Measurements from ENCODE around the gene RERE.
"Not testable (repeated sequence)": the region's sequence is repeated elsewhere in the genome, so short reads cannot be mapped to it uniquely, and the experiment has no call there.

Gene RERE

DNA sequence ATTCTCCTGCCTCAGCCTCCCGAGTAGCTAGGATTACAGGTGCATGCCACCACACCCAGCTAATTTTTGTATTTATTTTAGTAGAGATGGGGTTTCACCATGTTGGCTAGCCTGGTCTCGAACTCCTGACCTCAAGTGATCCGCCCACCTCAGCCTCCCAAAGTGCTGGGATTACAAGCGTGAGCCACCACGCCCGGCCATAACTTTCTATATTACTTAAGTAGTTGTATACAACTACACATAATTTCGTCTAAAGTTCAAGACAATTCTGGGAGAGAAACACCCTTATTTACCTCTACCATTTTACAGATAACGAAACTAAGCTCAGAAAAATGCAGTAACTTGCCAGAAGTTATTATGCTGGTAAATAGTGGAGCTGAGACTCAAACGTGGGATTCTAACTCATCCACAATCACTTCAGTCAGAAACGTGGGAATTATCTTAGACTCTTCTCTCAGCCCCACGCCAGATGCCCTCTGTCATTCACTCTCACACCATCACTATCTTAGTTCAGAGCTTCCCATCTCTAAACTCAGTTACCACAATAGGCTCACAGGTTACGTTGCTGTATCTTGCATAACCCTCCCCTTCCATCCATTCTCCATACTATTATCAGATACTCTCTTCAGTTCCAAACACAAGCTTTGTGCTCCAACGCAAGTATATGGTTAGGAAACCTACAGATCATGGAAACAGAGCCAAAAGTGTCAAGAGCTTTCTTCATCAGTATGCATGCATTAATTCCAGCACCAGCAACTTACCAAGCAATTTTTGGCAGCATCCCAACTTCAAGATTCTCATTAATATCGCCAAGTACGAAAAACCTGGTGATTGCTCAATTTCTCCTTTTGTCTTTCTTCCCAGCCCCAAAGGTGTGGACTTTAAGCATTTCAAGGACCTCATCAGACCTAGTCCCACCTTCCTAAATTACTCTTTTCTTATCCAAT is 69.3 kb downstream of the RERE start:
- DNase-seq, result no peak

DNA sequence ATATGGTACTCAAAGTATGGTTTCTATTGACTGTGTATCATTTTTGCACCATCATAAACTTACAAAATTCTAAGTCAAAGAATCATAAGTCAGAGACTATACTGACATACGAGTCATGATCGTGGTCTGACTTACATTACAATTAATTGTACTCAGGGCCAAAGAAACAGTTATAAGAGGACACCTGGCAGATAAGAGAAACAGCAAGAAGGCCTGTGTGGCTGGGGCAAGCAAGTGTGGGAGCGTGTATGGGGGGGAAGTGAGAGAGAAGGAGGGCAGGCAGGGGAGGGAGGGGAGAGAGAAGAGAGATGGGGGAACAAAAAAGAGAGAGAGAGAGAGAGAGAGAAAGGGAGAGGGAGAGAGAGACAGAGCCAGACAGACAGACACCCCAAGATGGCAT is 70.9 kb downstream of the RERE start:
- no peak for DNase-seq

DNA sequence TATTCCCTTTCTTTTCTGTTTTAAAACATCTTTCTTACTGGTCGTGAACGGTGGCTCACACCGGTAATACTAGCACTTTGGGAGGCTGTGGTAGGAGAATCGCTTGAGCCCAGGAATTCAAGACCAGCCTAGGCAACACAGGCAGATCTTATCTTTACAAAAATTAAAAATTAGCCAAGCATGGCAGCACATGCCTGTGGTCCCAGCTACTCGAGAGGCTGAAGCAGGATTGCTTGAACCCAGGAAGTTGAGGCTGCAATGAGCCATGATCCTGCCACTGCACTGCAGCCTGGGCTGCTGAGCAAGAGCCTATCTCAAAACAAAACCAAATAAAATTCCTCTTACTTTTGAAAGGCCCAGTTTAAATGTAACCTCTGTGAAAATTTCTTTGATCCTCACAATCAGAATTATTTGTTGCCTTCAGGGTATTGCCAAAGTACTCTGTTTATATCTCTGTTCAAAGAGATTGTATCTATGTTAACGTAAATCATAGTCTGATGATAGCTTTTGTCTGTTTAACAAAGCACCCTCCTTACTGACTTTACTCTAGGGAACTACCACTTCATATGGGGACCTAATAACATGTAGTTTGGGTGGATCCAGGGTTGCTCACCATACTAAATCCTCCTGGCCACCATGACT is 71.6 kb downstream of the RERE start:
- no peak for DNase-seq

GRCh38 chr1:8745346-8745745 is 72.1 kb downstream of the RERE start:
- no peak for DNase-seq

DNA sequence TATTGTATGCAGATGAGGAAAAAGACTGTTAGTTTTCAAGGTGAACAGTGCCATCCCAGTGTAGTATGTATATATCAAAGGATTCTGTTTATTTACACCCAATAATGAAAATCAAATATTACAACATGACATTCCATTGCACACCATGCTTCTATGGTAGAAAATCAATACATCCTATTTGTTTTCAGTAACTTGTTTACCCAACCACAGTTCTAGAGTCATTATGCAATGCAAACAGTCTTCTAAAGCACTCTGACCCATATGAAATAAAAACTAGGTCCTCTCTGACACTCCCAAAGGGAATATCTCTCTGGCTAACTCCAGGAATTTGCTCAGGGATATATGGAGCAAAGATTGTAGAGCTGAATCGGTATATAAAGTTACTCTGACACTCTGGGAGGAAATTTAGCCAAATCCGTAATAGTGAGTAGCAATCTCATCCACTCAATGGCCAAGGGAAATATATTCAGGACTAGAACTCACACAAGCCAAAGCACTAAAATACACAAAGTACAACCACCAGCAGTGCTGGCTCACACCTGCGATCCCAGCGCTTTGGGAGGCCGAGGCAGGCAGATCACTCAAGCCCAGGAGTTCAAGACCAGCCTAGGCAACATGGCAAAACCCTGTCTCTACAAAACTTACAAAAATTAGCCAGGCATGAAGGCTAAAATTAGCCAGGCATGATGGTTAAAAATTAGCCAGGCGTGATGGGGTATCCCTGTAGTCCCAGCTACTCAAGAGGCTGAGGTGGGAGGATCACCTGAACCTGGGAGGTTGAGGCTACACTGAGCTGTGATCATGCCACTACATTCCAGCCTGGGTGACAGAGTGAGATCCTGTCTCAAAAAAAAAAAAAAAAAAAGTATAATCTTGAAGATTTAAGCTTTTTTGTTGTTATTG is 75.2 kb downstream of the RERE start:
- no peak for DNase-seq

DNA sequence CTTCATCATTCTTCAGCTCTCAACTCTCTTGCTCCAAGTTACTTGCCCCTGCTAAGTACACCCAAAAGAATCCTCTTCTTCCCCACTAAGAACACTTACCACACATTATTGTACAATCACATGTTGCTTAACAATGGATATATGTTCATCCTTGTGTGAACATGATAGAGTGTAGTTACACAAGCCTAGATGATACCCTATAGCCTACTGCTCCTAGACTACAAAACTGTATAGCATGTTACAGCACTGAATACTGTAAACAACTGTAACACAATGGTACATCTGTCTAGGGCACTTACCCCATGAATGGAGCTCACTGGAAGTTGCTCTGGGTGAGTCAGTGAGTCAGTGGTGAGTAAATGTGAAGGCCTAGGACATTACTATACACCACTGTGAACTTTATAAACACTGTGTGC is 77.4 kb downstream of the RERE start:
- DNase-seq, result no peak

- DNase-seq, result no peak
Measured at GRCh38 chr1:8739377-8739776, 78.1 kb downstream of the RERE start.

- no peak for DNase-seq
Measured at GRCh38 chr1:8736927-8737326, 80.5 kb downstream of the RERE start.

DNA sequence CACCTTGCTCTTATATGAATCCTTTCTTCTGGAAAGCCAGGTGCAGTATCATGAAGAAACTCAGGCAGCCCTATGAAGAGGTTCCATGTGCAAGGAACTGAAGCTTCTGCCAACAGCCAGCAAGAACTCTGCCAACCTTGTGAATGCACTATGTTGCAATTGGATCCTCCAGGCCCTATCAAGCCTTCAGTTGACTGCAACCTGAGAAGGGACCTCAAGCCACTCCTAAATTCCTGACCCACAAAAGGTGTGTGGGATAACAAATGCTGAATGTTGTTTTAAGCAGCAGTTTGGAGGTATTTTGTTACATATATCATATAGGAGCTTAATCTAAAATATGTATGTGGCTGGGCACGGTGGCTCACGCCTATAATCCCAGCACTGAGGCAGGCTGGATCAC is 84.0 kb downstream of the RERE start:
- DNase-seq, result no peak

- DNase-seq, result no peak
Measured at GRCh38 chr1:8731162-8731561, 86.3 kb downstream of the RERE start.

DNA sequence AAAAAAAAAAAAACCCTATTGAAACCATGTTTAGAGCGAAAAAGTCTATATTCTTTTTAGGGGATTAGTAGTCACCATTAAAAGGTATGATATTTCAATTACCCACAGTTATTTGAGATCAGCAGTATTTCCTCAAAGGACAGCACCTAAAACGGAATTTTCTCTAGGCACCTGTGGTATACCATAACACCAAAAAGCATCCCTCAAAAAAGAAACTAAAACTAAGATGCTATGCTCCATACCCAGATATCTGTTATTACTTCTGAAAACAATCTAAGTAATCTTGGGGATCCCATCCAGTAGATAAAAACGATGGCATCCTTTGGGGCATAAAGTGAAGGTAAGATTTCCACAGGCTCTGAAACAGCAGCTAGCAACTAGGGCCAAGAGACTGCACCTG is 89.0 kb downstream of the RERE start:
- no peak for DNase-seq

- no peak for DNase-seq
Measured at GRCh38 chr1:8727809-8728213, 89.6 kb downstream of the RERE start.

GRCh38 chr1:8727316-8727715 is 90.1 kb downstream of the RERE start:
- not testable (repeated sequence) for DNase-seq

- DNase-seq, result not testable (repeated sequence)
Measured at GRCh38 chr1:8726801-8727186, 90.6 kb downstream of the RERE start.

- no peak for DNase-seq
Measured at GRCh38 chr1:8723010-8723409, 94.4 kb downstream of the RERE start.

GRCh38 chr1:8722366-8722765 is 95.1 kb downstream of the RERE start:
- DNase-seq, result no peak

DNA sequence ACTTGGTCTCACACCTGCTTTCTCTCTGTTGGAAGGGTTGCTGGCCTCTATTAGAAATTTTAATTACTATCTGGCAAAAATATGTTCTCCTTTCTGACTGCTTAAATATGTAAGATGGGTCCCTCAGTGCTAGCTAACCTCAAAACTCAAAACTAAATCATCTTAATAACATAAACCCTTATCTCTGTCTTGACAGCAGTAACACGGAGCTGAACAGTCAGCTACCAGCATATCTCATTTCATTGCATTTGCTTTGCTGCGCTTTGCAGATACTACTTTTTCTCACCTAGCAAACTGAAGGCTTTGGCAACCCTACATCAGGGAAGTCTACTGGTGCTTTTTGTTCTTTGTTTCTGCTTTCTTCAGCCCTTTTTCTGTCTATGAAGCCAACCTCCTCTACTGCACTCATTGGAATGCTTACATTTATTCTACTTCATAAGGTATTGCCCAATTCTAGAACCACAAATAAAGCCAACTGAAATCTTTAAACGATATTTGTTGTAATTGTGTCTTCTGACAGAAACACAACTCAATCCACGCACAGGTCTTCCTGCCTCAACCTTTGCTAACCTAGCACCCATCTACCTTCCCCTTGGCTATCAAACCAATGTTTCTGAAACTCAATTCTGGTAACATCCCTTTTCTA is 95.6 kb downstream of the RERE start:
- no peak for DNase-seq

DNA sequence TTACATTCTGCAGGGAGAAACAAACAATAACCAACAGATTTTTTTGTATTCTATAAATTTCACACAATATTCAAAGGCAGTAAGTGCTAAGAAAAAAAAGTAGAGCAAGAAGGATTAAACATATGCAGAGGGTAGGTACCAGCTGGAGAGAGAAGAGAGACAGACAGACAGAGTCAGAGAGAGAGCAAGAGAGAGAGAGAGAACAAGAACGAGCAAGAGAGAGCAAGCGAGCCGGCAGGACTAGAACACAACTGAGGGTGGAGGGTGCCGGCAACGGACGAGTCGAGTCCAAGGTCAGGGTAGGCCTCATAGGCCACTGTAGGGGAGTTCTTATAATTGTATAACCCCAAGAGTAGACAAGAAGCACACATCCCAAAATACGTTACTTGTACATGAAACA is 97.1 kb downstream of the RERE start:
- DNase-seq, result no peak

DNA sequence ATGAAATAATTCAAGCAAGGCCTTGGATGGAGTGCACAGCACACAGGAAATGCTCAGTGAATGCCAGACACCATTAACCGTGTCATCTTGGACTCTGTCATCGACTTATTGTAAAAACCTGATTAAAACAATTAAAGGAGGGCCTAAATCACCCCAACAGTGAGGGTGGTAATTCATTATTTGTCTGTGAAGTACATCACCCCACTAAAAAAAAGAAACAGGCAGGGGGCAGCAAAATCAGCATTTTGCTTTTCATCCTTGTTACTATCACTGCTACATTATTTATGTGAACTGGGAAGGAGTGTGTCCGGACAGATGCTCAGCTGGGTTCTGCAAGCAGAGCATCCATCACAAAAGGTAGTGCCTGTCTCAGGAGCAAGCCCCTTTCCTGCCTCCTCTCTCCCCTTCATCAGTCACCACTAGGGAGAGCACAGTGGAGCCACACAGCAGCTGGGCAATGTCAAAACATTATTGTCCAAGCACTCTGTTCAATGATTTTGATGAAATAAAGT is 98.5 kb downstream of the RERE start:
- DNase-seq, result no peak

- DNase-seq, result no peak
Measured at GRCh38 chr1:8717148-8717547, 100.3 kb downstream of the RERE start.

DNA sequence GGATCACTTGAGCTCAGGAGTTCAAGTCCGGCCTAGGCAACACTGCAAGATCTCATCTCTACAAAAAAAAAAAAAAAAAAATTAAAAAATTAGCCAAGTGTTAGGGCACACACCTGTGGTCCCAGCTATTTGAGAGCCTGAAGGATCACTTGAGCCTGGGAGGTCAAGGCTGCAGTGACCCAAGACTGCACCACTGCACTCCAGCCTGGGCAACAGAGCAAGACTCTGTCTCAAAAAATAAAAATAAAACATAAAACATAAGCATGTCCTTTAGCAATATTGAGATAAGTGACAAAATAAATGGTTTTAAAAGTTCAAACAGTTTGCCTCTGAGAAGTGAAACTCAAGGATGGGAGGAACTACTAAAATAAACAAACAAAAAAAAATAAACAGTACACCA is 101.2 kb downstream of the RERE start:
- no peak for DNase-seq

- DNase-seq, result no peak
Measured at GRCh38 chr1:8714173-8714572, 103.3 kb downstream of the RERE start.
